GM19452 (cell line): ENCODE measurements around the gene ZNF516.

Experiments used
- ATAC-seq: cut with Tn5 transposase; IDR thresholded peaks from one replicate; pipeline ENCODE4 v1.9.1; 2021; ENCODE audit not compliant: unreplicated experiment

Gene ZNF516

DNA sequence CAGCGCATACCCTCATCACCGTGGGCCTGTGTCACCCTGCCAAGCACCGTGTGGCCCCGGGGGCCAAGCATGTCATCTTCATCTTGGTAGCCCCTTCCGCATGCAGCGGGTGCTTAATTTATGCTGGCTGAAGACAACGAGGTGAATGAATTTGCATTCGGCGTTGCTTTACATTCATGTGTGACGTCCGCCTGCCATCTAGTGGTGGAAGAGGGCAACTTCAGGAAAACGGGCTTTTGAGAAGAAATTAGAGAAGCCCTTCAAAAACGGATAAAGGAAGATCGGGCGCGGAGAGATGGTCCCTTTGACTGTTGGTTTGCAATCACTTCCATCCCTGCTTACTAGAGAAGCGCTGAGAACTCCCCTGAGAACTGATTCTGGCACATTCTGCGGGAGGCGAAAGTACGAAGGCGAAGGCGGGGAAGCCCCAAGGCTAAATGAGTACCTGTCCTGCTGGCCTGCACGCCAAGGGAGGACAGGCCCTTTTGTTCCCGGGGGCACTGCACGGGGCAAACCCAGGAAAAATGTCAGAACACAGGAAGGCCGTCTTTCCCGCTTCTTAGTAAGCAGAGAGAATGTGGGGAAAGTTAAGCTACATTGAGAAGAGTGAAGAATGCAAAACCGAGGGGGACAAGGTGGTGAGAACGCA is 145.9 kb downstream of the ZNF516 start:
- peak; percentile 74 for ATAC-seq

- no peak for ATAC-seq
These were observed 146.6 kb downstream of the ZNF516 start for GRCh38 chr18:76348267-76349066.

- ATAC-seq, result no peak
These were observed 147.7 kb downstream of the ZNF516 start for GRCh38 chr18:76347341-76347740.

GRCh38 chr18:76346490-76347130 is 148.4 kb downstream of the ZNF516 start:
- ATAC-seq, result no peak

GRCh38 chr18:76345901-76346300 is 149.1 kb downstream of the ZNF516 start:
- no peak for ATAC-seq

- no peak for ATAC-seq
These were observed 151.0 kb downstream of the ZNF516 start for GRCh38 chr18:76343938-76344569.

DNA sequence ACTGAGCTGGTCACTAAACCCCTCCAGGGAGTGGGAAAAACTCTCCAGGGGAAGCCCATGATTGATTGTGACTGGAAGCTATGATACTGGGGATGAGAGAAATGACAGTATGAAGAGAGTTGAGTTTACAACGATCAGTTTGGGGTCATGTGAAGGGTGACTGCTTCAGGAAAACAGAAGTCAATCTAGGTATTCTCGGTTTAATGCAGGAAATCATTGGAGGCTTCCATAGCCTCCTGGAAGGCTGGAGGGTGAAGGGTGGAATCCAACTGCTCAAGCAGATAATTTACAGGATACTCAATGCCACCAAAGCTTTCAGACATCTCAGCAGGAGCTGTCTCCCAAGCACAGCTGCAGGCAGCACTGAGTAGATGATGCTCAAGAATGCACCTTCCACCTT is 154.6 kb downstream of the ZNF516 start:
- no peak for ATAC-seq

- ATAC-seq, result no peak
These were observed 155.8 kb downstream of the ZNF516 start for GRCh38 chr18:76339246-76339620.

DNA sequence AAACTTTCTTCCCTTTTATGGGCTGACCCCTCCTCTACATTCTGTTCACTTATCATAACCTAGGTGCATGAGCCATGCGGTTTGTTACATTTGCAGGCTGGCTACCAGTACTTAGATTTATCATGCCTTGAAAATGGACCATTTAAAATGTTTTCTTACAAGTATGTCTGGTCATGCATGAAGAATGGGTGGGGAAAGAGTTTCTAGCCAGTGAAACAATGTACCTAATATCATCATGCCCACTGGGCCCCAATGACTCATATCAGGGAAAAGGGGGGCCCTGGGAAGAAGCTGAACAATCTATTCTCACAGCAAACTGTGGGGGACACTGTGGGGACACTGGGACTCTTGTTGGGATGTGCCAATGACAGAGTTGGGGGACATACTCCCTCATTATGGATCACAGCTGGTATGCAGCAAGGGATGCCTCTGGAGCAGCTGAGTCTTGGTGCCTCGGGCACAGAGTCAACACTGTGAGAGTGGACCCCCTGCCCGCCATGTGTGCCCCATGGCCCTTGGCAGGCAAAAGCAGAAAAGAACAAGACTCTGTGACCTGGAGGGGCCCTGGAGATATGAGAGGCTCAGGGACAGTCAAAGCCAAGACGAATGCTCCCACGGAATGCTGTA is 156.3 kb downstream of the ZNF516 start:
- ATAC-seq, result no peak

- no peak for ATAC-seq
These were observed 157.0 kb downstream of the ZNF516 start for GRCh38 chr18:76338088-76338487.

GRCh38 chr18:76335859-76336640 is 159.0 kb downstream of the ZNF516 start:
- no peak for ATAC-seq

GRCh38 chr18:76328140-76328539 is 166.9 kb downstream of the ZNF516 start:
- no peak for ATAC-seq

DNA sequence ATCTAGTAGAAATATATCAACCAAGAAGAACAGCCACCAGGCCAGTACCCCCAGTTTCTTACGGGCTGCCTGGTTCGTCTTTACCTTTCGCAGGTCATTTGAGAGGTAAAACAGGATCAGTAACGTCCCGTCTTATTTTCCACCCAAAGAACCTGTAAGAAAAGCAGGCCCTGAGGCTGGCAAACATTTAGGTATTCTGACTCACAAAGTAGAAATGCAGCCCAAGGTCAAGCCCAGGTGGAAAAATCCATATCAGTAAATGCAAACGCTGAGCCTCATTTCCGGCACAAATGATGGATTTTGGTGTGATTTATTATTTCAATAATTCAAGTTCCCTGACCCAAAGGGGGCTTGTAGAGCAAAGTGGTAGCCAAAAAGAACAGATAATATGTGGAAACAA is 171.2 kb downstream of the ZNF516 start:
- ATAC-seq, result no peak

GRCh38 chr18:76322686-76323085 is 172.4 kb downstream of the ZNF516 start:
- no peak for ATAC-seq

DNA sequence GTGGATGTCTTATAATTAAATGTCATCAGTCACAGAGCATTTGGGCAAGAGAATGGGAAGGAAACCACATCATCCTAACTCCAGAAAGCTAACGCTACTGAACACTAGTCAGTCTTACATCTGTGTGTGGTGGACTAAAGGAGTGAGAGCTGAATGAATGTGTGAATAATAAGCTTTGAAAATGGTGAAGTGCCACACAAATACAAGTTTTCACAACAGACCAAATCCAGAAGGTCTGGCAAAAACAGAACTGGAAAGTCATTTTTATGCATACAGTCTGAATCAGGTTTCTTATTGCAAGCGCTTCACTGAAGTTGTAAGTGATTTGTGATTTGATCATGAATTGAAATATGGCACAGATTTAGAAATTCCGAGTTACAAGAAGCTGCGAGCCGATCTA is 175.7 kb downstream of the ZNF516 start:
- no peak for ATAC-seq

DNA sequence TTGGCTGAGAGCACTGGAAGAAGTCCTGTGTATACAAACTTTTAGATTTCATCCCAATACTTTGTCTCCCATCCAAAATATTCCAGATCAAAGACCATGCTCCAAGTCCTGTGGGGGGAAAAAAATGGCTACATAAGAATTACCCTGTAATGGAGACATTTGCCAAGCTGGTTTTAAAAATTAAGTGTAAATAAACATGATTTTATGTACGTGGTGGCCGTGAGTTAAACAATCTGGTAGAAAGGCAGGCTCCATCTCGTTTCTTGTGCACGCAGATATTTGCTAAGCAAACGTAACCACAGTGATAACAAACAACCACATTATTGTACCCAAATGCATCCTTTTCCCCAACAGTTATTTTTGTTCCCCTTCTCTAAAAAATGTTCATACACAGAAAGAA is 176.4 kb downstream of the ZNF516 start:
- no peak for ATAC-seq

GRCh38 chr18:76317136-76317535 is 177.9 kb downstream of the ZNF516 start:
- no peak for ATAC-seq

GRCh38 chr18:76315722-76316230 is 179.3 kb downstream of the ZNF516 start:
- no peak for ATAC-seq

DNA sequence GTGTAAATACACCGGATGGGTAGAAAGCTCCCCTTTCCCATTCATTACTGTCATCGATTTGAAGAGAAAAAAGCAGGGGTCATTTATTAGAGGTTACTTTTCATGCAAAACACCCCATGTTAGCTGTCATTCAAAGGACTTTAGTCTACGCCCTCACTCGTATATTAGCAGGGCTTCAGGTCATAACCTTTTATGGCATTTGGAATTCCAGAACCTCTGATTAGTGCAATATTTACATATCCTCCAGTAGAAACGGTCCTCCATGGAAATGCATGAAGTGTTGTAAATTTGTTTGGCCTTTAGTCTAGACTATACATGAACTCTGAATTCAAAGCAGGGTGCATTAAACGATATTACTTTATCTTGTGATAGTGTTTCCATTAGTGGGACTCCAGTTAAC is 180.5 kb downstream of the ZNF516 start:
- no peak for ATAC-seq

GRCh38 chr18:76314015-76314414 is 181.0 kb downstream of the ZNF516 start:
- ATAC-seq, result no peak
